Measurements from ENCODE around the gene ZNF44. TPM values are rescaled to one million over a fixed set of nuclear protein-coding genes. Genes with fewer than 3 reads are reported as not detected.
A peak's percentile ranks its signal among the peaks of the same experiment; 100 is the strongest.

Gene ZNF44
- total and polyA plus RNA-seq, 2 of the 13 experiments (the other 11 are each of a cell fraction or from before 2014, with no cell fraction given), result 6.9 to 15.7 TPM

GRCh38 chr19:12293777-12294248 is 870 bp downstream of the ZNF44 start (continued):
- TF ChIP-seq ZNF292 (CRISPR knock-in tag; IDR thresholded peaks at IDR 0.05; ENCODE audit: borderline replicate concordance, low read depth) (peak; percentile 87; the same call in 1 of the 2 replicates), TBP (CRISPR knock-in tag; IDR thresholded peaks at IDR 0.05) (no peak), PHF5A (CRISPR knock-in tag; IDR thresholded peaks at IDR 0.05; ENCODE audit: low read depth, unreplicated experiment) (peak; percentile 41), TIGD3 (CRISPR knock-in tag; IDR thresholded peaks at IDR 0.05; ENCODE audit: borderline replicate concordance) (no peak), ZNF761 (CRISPR knock-in tag; conservative IDR thresholded peaks at IDR 0.05) (no peak), ZNF687 (CRISPR knock-in tag; IDR thresholded peaks at IDR 0.05) (peak; percentile 66), ZNF564 (CRISPR knock-in tag; IDR thresholded peaks at IDR 0.05) (0 out of 2 replicates have a peak, but pooled peaks have one; percentile 4), HDAC2 (CRISPR knock-in tag; IDR thresholded peaks at IDR 0.05) (peak; percentile 86), SALL1 (CRISPR knock-in tag; IDR thresholded peaks at IDR 0.05) (peak; percentile 62; the same call in 1 of the 2 replicates), ZNF224 (CRISPR knock-in tag; IDR thresholded peaks at IDR 0.05) (no peak), SKIL (CRISPR knock-in tag; IDR thresholded peaks at IDR 0.05; ENCODE audit: borderline replicate concordance) (peak; percentile 79), ELF1 (CRISPR knock-in tag; IDR thresholded peaks at IDR 0.05) (peak; percentile 70), GATAD2A (CRISPR knock-in tag; IDR thresholded peaks at IDR 0.05) (peak; percentile 90), ZHX1 (CRISPR knock-in tag; IDR thresholded peaks at IDR 0.05; ENCODE audit: low read depth) (no peak), DNMT1 (CRISPR knock-in tag; IDR thresholded peaks at IDR 0.05) (no peak), ZNF879 (CRISPR knock-in tag; IDR thresholded peaks at IDR 0.05) (no peak), MEIS2 (CRISPR knock-in tag; IDR thresholded peaks at IDR 0.05) (peak; percentile 77)

All from HepG2 (cell line).